NCI-H1930 (cell line): ENCODE data around the gene METTL22.
"Not testable (repeated sequence)": the region's sequence is repeated elsewhere in the genome, so short reads cannot be mapped to it uniquely, and the experiment has no call there.

ENCODE experiments used
- DNase-seq, 2 experiments: peaks; one replicate each; lab custom pipeline; 2025; lab: John Stamatoyannopoulos, UW

The METTL22 gene

DNA sequence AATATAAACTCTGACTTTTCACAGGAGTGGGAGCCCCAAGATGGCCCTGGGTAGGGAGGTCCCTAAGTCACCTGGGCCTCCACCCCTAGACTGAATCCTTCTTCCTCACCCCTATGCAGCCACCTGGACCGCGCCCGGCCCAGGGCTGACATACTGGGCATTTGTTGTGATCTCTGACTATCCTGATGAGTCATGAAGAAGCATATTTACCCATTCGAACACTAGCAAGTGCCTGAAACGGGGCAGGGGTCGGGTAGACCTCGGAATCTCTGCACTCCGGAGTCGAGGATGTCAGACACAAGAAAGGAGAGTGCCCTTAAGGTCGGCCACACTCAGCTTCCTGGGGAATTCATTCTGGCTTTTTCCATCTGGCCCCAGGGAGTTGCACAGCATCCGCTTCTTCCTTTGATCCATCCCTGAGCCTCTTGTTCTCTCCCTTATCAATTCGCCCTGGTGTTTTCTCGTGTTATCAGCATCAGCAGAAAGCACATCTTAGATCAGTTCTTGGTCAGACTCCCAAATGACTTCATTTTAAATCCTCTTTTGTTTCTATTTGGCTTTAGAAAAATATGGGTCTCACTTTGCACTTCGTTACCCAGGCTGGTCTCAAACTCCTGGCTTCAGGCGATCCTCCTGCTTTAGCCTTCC, 10.4 kb downstream of the METTL22 start:
- DNase-seq: no peak

DNA sequence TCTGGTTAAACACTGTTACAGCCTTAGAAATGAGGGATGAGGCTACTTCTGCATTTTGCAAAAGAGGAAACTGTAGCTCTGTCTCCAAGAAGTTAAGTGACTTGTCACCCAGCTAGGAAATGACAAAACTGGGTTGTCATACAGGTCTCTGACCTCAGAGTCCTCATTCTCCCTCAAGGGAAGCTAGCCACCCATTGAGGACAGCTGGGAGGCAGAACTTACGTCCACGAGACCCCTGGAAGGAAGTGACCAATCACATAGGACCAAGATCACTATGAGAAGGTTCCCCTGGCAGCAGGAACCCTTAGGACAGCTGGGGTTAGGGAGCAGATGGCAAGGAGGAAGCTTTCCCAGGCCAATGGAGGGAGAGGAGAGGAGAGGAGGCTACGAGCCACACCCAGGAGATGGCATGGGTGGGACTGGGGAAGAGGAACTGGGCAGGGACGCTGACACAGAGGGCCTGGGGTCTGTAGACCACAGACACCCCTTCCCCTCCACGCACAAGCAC, 11.2 kb downstream of the METTL22 start:
- no peak for DNase-seq

DNA sequence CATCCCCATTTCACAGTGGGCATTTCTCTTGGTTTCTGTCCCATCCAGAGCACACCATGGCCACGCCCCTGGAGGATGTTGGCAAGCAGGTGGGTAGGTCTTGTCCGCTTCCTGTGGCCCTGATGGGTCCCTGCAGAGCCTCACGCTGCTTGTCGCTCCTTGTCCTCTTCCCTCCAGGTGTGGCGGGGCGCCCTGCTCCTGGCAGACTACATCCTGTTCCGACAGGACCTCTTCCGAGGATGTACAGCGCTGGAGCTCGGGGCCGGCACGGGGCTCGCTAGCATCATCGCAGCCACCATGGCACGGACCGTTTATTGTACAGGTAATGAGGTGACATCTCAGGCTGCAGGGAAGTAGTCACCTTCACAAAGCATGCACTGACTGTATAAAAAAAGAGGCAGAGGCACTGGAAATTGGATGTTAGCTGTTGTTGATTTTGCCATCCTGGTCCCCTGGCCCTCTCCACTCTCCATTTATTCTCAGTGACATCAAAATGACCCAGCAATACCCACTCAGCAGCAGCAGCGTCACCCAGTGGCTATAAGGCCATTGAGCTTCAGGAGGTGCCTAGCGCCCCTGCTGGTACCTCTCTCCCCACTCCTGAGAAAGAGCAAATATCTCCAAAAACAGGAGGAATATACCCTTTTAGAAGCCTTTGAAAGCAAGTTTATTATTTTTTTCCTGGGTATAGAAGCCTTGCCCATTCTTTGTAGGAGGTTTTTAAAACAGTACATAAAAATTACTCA, 13.7 kb downstream of the METTL22 start:
- no peak for DNase-seq

DNA sequence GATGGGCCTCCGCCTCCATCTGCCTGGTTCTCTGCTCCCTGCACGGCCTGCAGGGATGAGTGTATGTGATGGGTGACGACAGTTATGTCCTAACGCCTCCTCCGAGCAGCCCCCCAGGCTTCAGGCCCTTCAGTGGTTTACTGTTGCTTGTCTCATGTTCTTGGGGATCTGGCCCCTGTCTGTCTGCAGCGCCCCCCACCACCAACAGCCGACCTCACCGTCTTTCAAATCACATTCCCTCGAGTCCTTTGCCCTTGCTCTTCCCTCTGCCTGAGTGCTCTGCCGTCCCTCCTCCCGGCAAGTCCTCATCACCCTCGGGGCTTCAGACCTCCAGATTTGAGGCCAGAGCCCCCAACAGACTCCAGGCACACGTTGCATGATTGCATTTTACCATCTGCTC, 18.2 kb downstream of the METTL22 start:
- DNase-seq: no peak

DNA sequence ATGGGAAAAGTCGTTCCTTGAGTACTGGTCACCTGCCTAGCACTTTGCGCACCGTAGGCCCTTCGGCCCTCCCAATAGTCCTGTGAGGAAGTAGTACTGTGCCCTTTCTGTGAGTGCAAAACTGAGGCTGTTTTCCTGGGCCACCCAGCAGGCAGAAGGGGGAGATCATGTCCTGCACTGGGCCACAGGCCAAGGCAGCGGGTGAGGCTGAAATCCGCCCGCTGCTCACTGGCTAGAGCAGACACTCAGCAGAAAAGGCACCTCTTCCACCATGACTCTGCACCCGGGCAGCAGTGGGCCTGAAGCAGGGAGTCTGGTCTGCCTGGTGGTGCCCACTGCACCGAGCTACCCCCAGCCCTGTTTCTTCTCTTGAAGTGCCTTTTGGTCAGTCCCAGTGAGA, 20.2 kb downstream of the METTL22 start:
- no peak for DNase-seq

DNA sequence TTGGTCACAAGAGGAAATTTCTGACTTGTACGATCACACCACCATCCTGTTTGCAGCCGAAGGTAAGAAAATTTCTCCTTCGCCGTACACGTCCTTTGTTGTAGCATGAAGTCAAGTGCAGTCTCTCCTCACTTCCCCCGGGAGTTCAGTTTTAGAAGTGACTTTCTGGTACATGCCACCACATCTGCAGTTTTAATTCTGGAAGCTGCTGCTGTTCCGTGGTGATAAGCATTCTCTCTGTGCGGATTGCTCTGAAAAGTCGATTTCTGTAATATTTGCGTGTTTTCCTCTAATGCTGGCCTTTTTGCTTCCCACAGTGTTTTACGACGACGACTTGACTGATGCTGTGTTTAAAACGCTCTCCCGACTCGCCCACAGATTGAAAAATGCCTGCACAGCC, 20.6 kb downstream of the METTL22 start:
- no peak for DNase-seq

DNA sequence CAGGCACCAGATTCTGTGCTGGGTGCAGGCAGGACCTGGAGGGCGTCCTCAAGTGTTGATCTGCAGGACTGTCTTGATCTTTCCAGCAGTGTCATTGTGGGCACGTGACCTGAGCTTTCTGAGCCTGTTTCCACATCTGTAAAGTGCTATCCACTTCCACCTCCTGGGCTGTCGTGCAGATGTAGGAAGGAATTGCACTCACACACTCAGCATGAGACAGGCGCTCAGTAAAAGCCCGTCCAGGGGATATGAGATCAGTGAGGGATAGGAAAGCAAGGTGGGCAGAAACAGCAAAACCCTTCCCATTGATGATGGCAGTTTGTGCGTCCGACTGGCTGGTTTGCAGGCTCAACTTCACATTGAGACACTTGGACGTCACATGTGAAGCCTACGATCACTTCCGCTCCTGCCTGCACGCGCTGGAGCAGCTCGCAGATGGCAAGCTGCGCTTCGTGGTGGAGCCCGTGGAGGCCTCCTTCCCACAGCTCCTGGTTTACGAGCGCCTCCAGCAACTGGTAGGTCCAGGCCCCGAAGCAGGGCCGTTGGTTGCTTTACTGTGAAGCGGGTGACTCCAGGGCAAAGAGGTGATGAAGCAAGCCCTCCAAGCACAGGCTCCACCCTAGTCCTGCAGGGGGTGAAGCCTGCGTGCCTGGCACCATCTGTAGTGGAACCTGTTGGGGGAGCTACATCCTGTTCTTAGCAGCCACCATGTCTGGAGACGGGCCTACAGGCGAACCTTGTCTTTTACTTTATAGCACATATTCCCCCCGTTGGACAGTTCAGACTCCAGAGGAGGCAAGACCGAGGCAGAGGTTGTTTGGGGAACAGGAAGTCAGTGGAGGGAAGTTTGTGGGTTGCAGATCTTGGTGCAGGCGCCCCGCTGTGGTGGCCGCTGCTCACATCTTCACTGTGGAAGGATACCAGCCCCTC, 23.0 kb downstream of the METTL22 start:
- DNase-seq: no peak

DNA sequence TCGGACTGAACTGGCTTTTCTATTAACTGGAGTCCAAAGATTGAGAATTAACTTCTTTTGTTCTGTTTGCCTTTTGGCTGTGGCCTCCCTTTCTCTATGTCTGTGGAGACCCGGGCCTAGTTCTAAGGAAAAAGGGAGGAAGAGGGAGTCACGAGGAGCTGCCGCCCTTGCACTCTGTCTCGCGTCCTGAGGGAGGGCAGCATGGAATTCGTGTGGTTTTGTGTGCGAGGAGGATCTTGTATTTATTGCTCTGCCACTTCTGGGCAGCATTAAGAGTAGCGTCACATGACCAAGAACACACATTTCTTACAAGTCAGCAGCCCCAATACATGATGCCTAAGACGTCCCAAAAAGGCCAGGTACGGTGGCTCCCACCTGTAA, 23.6 kb downstream of the METTL22 start:
- DNase-seq: no peak

DNA sequence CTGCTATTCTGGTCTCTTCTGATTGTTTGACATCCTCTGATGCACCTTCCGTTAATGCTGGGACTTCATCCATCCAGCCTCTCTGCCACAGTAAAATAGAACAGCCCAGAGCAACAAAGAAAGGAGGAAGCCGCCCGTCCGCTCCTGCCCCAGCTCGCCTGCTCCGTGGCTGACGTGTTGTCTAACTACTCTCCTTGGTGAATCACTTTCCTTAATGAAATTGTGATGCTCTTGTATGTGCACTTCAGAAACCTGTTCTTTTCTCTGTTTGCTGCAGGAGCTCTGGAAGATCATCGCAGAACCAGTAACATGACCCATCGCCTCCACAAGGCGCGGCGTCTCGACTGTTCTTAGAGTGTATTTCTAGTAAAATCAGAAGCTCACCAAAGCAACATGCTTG, 24.3 kb downstream of the METTL22 start:
- no peak for DNase-seq

DNA sequence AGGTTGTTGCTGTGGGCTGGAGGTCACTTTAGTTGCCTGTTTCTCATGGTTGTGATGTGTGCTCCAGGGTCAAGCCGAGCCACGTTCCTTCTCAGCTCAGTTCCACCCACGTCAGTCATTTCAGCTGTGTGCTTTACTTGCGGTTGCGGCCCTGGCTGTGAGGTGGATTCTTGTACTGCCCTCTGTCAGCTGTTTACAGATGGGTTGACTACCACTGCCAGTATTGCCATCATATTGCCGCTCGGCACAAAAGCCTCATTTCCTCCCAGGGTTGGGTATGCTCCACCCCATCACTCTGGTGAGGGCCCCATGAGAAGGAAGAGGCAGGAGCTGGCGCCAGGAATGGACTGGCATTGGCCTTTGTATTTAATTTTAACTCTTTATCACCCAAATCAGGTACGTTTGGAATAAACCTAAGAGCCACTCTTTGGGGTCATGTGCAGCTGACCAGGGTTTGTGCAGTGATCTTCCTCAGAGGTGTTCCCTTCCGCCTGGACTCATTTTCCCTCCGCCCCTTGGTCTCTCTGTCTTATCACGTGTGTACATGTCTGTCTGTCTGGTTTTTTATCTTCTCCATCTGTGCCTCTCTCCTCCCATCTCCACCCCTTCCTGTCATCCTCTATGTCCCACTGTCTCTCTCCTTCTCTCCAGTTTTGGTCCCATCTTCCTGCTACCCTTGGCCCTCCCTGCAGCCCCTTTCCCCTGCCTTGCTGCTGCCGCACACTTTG, 25.0 kb downstream of the METTL22 start:
- DNase-seq: no peak

DNA sequence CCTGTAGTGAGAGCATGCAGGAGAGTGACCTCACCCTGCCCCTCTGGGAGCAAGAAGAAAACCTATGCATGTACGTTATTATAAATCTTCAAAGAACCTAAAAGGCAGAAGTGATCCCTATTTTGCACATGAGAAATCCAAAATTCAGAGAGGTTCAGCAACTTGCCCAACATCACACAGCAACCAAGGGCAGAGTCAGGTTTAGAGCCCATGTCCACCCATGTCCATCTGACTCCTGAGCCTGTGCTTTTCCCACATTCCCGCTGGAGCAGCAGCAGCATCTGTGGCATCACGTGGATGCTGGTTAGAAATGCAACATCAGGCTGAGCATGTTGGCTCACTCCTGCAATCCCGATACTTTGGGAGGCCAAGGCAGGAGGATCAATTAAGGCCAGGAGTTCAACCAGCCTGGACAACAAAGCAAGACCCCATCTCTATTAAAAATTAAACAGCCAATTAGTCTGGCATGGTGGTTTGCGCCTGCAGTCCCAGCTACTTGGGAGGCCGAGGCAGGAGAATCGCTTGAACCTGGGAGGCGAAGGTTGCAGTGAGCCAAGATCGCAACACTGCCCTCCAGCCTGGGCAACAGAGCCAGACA, 26.3 kb downstream of the METTL22 start:
- DNase-seq: no peak

DNA sequence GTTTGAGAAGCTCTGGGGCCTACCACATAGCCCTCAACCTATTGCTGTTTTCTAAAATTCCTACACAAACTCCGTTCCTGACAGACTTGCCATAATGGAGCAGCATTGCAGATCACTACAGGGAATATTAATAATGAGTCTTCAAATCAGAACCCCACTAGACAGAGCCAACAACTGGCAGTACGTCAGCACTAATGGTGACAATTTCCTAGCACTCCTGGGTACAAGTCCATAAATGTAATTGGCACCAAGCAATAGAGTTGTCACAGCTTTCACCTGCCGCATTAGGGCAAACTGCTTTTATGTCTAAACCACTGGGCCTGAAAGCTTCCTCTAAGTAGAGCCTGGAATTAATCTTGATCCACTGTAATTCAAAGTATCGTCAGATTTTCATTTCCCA, 27.4 kb downstream of the METTL22 start:
- no peak for DNase-seq

DNA sequence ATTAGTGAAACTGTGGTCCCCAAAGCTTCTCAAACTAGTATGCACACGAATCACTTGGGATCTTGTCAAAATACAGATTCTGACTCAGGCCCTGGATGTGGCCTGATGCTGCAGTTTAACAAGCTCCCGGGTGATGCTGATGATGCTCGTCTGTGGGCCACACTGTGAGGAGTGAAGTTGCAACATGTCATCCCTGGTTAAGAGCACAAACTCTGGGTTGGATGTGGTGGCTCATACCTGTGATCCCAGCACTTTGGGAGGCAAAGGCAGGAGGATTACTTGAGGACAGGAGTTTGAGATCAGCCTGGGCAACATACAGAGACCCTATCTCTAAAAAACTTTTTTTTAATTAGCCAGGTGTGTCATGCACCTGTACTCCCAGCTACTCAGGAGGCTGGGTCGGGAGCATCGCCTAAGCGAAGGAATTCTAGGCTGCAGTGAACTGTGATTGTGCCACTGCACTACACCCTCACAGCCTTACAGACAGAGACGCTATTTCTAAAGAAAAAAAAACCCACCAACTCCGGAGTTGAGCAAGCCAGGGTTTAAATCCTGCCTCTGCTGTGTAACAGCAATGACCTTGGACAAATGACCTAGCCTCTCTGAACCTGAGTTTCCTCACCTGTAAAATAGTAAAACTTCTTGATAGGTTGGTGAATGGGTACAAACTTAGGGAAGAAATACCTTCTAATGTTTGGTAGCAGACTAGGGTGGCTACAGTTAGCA, 28.5 kb downstream of the METTL22 start:
- no peak for DNase-seq

DNA sequence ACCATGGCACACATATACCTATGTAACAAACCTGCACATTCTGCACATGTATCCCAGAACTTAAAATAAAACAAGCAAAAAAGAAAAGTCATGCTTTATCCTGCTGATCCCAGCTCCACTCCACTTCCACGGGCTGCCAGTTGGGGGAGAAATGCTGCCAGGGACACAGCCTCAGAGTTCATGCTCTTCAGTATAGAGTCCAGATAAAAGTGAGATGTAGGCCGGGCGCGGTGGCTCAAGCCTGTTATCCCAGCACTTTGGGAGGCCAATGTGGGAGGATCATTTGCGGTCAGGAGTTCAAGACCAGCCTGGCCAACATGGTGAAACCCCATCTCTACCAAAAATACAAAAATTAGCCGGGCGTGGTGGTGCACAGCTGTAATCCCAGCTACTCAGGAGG, 30.5 kb downstream of the METTL22 start:
- DNase-seq: not testable (repeated sequence)

DNA sequence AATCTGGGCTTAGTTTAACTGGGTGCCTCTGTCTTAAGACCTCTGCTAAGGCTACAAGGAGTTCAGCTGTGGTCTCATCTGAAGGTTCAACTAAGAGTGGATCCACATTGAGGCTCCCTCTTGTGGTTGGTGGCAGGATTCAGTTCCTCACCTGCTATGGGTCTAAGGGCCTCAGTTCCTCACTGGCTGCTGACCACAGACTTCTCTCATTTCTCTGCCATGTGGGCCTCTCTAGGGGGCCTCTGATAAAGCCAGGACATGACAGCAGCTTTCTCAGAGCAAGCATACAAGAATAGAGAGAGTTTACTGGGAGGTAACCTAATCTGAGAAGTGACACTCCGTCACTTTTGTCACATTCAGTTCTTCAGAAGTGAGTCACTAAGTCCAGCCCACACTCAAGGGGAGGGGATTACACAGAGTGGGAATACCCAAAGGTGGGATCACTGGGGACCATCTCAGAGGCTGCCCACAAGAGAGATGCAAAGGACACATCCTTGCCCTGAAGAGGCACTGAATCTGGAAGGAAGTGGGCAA, 33.8 kb downstream of the METTL22 start:
- DNase-seq: peak in 1 of 2 experiments; percentile 23

DNA sequence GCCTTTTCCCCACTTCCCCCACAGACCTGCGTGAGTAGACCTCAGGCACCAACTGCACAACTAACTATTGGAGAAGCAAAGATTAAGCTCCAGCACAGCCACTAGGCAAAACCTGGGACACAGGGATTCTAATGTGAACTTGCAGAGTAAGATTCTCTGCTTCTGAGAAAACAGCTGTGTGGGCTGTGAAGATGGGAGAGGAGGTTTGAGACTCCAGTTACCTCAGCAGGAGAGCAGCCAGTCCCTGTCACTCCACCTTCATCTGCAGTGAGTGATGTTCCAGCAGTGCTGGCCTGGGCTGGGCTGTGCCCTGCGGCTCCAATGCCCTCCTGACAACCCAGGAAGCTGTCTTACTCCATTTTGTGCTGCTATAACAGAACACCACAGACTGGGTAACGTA, 34.9 kb downstream of the METTL22 start:
- no peak for DNase-seq

DNA sequence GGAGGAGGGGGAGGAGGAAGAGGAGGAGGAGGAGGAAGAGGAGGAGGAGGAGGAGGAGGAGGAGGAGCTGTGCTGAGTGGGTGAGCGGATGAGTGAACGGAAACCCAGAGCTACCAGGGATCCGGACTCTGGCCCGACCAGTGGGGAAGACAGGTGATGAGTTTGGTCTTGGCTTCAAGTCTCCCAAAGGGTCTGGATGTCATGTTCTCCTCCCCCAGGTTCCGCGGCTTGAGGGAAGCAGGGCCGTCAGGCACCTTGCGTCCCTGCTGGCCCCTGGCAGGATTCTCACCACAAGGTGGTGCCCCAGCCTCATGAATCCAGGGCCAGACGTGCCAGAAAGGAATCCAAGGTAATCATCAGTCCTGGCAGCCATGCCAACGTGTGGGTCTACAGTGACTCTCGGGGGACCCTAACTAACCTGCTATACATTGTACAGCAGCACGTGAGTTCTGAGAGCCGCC, 39.4 kb downstream of the METTL22 start:
- DNase-seq: peak; percentile 71 to 80

DNA sequence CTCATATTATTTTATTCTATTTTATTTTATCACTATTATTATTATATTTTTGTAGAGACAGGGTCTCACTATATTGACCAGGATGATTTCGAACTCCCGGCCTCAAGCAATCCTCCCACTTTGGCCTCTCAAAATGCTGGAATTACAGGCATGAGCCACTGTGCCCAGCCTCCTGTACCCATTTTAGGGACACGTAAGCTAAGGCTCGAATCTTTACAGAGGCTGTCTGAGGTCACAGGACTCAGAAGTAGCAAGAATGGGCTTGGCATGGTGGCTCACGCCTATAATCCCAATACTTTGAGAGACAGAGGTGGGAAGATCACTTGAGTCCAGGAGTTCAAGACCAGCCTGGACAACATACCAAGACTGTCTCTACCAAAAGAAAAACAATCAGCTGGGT, 40.2 kb downstream of the METTL22 start:
- DNase-seq: no peak

DNA sequence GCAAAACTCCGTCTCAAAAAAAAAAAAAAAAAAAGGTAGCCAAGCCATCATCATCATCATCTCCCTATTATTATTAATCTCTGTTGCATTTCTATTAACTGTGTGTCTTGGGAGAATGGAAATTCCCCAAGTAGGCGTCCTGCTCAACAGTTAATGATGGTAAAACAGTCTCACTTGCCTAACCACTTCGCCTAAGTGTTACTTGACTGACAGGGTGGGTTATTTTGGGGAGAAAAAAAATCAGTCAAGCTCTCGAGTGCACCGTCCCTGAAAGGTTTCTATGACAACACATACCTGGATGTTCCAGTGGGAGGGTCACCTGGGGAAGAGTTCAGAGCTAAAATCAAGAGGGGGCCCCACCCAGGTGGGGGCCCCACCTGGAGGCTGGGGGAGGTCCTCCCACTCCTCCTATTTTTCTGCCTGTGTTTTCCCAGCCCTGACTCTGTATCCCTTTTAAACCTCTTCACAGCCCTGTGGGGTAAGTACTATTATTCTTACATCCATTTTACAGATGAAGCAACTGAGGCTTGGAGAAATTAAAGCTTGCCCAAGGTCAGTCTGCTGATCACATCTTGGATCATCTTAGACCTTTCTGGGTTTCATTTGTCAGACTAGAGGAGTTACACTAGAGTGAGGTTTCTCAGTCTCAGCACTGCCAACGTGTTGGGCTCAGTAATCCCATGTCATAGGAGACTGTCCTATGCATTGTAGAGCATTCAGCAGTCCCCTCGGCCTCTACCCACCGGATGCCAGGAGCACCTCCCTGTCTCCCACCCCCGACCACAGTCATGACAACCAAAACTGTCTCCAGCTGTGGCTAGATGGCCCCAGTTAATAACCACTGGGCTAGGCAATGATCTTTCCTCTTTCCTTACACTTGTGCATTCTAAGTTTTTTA, 41.9 kb downstream of the METTL22 start:
- DNase-seq: no peak
